Mucosa of gallbladder (tissue), 1 donor: ENCODE measurements around the gene TMEM135. TPM values are rescaled to one million over a fixed set of nuclear protein-coding genes. Genes with fewer than 3 reads are reported as not detected.
"Not testable (repeated sequence)": the region's sequence is repeated elsewhere in the genome, so short reads cannot be mapped to it uniquely, and the experiment has no call there.

Experiments
- DNase-seq: peaks from one replicate; pipeline ENCODE4 v3.0.0-alpha.2; 2020; ENCODE audit warnings: low spot score
- total RNA-seq: library from RNA; stranded (reverse); gene quantifications from one replicate; pipeline ENCODE4 v1.2.1, GENCODE V29; 2021
- donor health status: DM: no; HTN: no; CAD: no.

Gene TMEM135
- total RNA-seq = 23.7 TPM

DNA sequence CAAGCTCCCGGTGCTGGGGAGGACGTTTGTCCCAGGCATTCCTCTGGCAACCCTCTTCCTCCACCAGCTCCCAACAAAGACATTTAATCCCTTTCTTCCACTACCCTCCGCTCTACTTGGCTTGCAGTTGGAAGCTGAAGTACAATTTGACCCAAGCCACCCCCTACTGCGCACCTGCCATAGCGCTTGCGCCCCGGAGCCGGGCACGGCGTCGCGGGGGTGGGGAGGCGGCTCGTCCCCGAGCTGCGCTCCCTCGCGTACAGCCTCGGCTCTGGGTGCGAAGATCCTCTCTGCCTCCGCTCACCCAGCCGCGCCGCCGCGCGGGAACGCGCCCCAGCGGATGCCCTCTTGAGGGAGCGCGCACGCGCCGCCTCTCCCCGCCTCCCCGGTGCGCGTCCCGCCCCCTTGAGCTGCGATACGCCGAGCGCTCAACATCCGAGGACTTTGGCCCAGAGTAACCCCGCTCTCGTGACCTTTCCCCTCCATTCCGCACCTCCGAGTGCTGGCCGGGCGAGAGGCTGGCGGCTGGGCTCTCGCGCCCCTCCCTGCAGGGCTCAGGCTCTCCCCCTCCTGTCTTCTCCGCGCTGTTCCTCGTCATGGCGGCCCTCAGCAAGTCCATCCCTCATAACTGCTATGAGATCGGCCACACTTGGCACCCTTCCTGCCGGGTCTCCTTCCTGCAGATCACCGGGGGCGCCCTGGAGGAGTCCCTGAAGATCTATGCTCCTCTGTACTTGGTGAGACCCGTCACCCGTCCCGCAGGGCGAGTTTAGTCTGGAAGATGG, at the start of gene TMEM135:
Gene TMEM135, plus strand, starts transcription at position 485 of the 785 bp plus-strand sequence. Its CDS starts 112 bp downstream, at position 597.
- DNase-seq = peak; percentile 96

DNA sequence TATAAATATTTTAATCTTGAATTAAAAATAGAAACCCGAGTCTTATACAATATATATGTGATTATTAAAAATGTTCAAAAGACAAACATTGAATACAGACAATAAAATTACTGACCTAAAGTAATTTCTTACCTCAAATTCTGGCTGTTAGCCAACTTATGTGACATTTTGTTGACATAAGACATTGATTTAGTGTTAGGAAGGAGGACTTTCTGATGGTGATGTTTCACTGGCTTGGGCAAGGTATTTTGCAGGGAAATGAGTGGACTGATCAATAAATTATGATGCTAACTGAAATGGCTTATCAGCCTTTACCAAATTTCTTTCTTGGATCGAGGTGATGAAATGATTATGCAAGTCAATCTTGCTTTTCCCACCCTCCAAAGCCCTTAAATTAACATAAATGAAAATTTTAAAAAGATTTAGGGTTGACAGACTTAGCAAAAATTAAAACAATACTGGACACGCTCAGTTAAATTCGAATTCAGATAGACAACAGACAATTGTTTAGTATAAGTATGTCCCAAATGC, 49.3 kb upstream of the TMEM135 start:
- no peak for DNase-seq

DNA sequence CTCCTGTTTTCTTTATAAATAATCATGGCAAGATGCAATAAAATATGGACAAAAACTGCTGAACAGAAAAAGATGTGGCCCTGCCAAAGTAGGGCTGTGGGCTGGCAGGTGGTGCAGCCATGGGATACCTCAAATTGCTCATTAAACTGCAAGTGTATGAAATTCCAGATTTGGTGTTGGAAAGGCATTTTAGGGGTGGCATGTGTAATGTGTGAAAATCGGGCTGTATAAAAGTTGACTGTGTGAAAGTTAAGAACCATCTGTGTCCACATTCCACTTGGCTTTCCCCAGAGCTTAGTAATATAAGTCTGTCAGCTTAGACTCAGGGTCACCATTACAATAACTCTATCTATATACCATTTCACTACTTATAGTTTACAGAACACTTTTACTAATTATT, 47.7 kb upstream of the TMEM135 start:
- no peak for DNase-seq

DNA sequence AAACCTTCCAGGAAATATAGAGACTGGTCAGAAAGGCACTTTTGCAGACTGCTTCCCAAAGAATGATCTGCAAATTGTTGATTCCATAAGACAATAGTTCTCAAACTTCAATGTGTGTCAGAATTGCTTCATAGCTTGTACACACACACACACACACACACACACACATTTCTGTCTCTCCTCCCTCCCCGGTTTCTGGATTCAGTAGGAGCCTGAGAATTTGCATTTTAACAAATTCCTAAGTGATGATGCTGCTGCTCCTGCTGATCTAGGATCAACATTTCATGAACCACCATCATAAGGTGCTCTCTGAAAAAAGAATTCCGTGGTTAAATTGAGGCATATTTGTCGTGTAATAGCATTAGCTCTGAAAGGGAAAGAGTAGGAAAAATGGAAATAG, 47.2 kb upstream of the TMEM135 start:
- no peak for DNase-seq

DNA sequence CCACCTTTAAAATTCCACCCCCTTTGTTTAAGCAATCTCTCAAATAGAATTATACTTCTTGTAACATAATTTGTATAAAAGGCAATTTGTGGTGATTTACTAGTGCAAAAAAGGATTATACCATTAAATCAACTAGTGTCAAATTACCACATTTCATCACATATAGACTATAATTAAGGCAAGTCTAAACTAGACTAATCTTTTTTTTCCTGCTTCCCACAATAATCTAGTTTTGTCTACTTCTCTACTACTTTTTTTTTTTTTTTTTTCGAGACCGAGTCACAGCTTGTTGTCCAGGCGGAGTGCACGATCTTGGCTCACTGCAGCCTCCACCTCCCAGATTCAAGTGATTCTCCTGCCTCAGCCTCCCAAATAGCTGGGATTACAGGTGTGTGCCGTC, 46.4 kb upstream of the TMEM135 start:
- no peak for DNase-seq

DNA sequence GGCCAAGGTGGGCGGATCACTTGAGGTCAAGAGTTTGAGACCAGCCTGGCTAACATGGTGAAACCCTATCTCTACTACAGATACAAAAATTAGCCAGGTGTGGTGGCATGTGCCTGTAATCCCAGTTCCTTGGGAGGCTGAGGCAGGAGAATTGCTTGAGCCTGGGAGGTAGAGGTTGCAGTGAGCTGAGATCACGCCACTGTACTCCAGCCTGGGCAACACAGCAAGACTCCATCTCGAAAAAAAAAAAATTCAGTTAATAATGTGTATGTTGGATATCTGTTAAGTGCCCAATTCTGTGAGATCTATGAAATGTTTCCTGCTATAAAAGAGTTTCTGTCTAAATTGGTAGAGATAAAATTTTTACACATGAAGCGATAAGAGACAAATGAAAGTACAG, 45.4 kb upstream of the TMEM135 start:
- DNase-seq = not testable (repeated sequence)

DNA sequence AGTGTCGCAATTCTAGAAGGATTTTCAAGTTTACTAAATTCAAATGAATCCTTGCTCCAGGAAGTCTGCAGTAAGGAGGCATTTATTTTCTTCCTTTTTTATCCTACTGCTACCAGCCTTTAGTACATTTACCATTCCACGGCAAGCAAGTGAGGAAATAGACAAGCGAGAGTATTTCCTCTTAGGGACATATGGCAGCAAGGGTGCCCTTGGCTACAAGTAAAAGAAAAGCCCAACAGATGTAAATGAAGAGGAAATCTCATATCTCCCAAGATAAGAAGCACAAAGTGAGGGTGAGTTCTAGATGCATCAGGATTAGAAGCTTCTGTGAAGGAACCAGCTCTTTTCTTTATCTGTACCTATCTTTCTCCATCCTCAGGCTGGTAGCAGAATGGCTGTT, 44.7 kb upstream of the TMEM135 start:
- DNase-seq = no peak

DNA sequence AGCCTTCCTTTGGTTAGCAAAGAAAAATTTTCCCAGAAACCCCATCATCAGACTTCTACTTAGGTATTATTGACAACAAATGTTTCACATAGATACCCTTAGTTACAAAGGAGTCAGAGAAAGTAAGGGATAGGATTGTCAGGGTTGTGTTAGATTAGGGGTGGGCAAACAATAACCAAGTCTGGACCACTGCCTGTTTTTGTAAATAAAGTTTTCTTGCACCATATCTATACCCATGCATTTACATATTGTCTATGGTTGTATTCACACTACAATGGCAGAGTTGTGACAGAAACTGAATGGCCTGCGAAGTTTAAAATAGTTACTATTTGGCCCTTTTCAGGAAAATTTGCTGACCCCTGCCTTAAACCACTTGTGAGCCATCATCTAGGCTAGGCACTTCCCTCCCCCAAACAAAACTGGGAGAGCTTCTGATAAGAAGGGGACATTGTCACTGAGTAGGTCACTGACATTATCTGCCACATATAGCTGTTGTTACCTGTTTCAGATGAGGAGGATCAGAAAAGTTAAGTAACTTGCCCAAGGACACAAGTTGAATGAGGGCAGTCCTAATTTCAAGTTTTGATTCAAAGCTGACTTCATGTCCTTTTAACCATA, 40.7 kb upstream of the TMEM135 start:
- no peak for DNase-seq

DNA sequence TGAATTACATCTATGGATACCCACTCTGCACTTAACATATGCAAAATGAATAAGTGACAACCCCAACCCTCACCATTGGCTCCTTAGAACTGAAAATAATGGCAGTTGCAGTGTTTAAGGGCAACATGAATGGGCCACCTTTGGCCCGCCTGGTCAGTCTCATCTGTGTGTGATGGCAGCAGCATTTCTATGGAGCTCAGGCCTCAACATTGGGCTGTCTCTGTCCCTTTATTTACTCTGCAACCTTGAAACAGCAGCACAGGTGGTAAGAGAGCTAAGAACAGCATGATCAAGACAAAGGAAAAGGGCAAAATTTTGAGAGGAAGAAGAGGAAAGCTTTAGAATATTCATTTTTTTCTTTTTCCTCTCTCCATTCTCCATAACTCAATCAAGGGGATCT, 38.3 kb upstream of the TMEM135 start:
- no peak for DNase-seq

DNA sequence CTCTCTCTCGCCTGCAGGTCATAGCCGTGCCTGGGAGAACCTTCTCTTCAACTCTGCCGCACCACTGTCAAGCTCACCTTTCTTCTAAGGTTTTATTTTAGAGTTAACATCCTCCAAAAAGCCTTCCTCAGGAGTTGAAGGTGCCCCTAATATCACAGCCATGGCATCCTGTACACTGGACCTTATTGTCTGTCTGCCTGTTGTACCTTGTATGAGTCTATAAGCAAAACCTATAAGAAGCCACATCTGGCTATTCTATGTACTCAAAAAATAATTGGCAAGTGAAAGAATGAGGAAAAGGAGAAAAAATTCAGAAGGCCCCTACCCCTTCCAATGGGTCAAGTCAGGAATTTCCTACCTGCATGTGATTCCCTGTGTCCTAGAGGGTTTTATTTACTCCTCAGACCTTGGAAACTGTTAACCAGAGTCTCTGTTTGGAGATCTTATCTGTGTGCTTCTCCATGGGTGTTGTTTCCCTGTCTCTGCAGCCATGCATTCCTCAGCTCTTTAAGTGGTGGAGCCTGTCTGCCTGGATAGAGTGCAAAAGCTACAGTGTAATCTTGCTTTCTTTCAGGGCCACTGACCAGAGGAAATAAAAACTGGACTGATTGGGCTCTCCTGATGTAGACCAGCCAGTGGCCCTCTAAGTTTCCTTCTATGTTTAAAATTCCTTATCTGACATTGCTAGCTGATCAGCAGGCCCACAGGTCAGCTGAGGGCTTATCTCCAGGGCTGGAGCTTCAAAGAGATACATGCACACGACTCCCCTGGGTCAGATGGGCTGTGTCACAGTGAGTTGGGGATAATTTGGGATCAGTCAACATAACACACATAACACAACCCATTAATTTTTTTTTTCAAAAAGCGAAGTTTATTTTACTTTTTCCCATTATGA, 37.6 kb upstream of the TMEM135 start:
- DNase-seq = peak; percentile 51

DNA sequence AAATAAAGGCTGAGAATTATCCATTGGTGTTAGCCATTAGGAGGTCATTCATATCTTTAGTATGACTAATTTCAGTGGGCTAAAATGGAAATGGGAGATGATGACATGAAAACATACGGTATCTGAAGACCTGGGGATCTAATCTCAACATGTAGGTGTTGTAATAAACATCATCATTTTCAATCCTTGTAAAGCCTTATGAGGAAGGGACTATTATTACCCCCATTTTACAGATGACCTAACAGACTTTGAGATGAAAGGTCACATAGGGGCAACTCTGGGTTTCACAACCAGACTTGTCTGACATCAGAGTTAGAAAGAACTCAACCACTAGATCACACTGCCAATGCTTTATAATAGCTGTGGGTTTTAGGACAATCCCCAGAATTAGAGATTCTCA, 34.8 kb upstream of the TMEM135 start:
- DNase-seq = no peak

DNA sequence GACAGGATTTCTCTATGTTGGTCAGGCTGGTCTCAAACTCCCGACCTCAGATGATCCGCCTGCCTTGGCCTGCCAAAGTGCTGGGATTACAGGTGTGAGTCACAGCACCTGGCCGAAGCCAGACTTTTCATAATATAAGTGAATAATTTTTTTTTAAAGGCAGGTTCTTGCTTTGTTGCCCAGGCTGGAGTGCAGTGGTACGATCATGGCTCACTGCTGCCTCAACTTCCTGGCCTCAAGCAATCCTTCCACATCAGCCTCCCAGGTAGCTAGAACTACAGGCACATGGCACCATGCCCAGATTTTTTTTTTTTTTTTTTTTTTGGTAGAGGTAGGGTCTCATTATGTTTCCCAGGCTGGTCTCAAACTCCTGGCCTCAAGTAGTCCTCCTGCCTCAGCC, 33.5 kb upstream of the TMEM135 start:
- not testable (repeated sequence) for DNase-seq

DNA sequence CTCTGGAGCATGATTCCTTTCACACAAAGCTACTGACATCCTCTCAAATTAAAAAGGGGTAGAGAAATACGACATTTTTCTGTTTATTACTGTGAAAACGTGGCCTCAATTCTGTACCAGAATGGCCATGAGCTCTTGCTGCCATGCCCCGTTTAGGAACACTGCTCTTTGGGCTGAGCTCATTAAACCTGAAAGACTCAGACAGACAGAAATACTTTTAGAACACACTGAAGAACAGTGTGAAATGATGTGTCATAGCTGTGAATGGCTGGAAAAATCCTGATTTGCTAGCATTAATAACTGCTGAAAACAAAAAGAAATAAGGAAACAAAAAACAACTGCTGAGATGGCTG, 32.2 kb upstream of the TMEM135 start:
- DNase-seq = no peak

DNA sequence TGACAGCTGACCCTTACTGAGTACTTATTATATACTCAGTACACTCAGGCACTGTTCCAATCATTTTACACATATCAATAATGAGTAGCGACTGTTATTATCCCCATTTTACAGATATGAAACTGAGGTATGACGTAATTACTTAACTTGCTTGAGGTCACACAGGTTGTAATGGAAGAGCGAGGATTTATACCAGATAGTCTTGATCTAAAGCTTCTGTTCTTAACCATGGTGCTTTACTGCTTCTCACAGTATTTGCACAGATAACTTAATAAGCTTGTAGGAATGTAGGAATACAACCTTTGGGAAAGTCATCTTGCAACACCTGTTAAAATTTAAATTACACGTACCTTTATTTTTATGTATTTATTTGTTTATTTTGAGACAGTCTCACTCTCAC, 31.7 kb upstream of the TMEM135 start:
- DNase-seq = no peak

DNA sequence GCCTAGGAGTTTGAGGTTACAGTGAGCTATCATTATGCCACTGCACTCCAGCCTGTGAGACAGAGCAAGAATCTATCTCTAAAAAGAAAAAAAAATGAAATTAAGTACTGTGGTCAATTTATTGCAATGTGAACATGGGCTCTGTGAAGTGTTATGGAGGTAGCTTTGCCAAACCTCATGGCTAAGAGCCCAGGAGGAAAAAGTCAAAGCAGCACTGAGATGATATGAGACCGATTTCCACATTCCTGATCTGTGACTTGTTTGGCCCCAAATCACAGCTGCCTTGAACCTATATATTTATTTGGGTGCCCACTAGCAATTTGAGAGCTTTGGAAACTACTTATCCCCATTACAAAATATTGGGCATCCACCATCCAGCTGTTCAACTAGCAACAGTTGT, 29.8 kb upstream of the TMEM135 start:
- DNase-seq = no peak

DNA sequence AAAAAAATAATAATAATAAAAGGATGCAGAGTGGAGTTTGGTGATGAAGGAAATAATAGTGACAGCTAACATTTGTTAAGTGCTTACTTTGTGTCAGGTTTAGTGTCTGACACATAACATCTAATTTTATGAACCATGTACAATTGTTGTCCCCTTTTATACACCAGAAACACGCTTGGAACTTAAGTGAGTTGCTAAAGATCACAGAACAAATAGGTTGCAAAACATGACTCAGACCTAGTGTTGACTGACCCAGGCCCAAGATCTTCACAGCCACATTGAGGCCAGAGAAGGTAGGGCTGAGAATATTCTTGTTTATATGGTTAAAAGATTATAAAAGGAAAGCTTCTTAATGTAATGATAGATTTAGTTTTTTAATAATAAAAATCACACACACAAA, 25.6 kb upstream of the TMEM135 start:
- DNase-seq = no peak

DNA sequence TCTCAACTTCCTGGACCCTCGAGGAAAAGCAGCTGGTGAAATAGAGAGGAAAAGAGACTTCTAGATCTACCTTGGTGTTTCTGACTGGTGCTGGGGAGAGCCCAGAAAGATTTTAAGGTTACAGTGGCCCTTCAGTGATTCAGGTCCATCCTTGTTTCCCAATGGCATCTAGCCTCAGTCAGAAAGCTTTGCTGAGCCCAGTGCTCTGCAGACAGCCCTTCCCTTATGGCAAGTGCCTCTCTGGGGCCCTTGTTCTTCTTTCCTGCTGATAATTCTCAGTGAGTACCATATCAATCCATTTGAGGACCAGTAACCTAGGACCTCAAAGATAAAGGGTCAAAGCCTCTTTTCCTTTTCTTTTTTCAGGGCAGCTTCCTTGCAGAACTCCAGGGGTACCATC, 25.1 kb upstream of the TMEM135 start:
- no peak for DNase-seq

DNA sequence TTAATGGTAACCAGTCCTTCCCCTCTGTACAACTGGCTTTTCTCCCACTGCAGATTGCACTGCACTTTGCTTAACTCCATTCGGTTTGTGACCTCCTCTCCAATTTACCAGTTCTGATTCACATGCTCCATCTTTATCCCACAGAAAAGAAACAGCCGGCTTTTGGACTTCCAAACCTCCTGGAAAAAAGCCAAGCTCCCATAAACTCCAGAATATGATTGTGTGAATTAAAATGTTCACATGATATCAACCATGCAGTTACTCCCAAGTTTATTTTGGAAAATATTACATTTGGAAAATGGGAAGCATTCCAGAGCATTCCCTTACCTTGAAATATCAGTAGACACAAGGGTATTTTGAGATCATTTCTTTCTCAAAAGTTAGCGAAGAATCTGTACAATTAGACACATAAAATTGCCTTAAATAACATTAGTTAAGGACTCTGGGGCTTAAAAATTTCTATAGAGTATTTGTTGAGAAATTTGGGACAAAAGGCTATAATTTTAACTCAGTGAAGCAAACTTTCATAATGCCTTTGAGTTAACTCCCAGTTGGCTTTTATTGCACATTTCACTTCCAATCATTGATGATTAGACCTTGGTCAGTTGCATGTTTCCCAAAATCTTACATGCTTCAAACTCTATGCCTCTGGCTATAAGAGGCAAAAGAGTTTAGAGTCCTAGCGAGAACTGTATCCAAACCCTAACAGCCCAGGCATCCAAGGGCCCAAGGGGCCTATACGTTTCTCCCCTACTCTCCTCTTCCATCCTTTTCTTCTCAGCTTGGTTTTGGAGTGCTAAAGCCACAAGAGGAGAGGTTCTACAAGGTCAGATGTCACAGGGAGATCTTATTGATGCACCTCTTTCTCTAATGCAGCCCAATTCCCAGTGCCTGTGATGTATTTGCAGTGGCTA, 23.6 kb upstream of the TMEM135 start:
- no peak for DNase-seq

DNA sequence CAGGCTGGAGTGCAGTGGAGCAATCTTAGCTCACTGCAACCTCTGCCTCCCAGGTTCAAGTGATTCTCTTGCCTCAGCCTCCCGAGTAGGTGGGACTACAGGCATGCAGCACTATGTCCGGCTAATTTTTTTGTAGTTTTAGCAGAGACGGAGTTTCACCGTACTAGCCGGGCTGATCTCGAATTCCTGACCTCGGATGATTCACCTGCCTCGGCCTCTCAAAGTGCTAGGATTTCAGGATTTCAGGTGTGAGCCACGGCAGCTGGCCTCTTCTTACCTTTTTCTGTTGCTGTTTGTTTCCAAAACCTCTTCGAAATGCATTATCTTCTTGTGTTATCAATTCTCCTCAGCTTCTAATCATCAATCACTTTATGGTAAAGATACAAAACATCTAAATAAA, 22.1 kb upstream of the TMEM135 start:
- DNase-seq = no peak

DNA sequence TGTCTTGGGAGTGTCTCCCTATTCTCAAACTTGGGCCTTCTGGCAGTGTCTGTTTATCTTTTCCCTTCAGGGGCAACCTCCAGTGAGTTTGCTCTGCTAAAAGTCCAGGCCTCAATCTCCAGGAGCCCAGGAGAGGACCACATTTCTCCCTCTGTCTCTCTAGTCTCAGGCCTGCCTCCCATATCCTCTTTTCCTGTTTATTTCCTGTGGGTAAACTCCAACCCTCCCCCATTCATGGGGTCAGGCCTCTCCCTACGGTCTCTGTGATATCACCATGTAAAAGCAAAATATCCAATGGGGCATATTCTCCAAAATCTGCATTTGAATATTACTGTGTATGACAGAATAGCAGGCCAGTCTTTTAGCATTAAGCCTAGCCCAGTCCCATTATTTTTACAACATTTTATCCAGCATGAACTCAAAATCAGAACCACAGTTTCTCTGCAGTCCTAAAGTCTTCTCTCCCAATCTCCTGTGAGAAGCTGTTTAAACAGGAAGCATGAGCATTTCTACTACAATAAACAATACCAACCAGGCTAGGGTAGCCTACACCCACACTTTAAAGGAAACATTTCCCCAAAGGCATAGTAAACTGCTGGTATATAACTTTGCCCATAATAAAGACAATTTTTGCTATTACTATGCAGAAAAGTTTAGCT, 18.0 kb upstream of the TMEM135 start:
- no peak for DNase-seq

DNA sequence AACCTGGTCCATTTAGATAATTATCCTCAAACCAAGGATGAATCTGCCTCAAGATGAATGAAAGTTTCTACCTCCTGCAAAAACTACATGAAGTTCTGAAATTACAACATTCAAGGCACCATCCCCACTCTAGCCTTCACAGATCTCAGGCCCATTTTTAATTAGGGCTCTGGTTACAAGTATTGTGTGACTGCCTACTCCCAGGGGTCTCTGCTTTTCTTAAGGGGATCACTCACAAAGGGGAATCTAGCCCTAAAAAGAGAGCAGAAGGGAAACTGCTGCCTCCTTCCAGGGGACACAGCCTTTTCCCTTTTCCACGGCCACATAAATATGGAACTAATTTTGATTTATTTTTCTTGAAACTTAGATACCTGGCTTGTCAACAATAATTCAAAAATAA, 17.4 kb upstream of the TMEM135 start:
- DNase-seq = no peak
